T-cell (primary cell): ENCODE data around the gene BAHD1. TPM values are rescaled to one million over a fixed set of nuclear protein-coding genes. Genes with fewer than 3 reads are reported as not detected.
A peak's percentile ranks its signal among the peaks of the same experiment; 100 is the strongest.

Source experiments
- ATAC-seq, 4 experiments: fragments of 200-7000 bp in 3 of 4; fragments of 150-1000 bp in 1 of 4; cut with Tn5 transposase; replicated peaks in 1 of 4; 1 replicate in 3 of 4; 2 replicates in 1 of 4; pipeline ENCODE4 v1.10.0; 2021; ENCODE audit warnings: moderate library complexity in 3 of 4, mild to moderate bottlenecking in 2 of 4, moderate number of reproducible peaks in 1 of 4
- CTCF ChIA-PET, 2 donors: fragments of 300-600 bp; sonication (Branson Sonifier 250); formaldehyde crosslinking; loops; one replicate each; lab custom pipeline; 2022; ENCODE audit warnings: antibody characterized with exemption in 2 of 2; lab: Charles Lee
- POLR2A ChIA-PET, 2 donors: fragments of 300-600 bp; sonication (Branson Sonifier 250); formaldehyde crosslinking; loops; one replicate each; lab custom pipeline; 2022; ENCODE audit warnings: antibody characterized with exemption in 2 of 2; lab: Charles Lee
- DNase-seq, 35 experiments: peaks; one replicate each; pipeline versions ENCODE4 v3.0.0 to v3.0.0-alpha.2; 2013 to 2023
- H3K27ac ChIP-seq: one replicate; pipeline ENCODE4 v1.5.1; 2013; ENCODE audit warnings: low read length
- H3K27me3 ChIP-seq, 2 experiments: replicated peaks in 1 of 2; 1 replicate in 1 of 2; 2 replicates in 1 of 2; pipeline versions ENCODE4 v1.6.1 to v1.7.0; 2013; ENCODE audit warnings: low read length in 1 of 2, mixed read lengths in 1 of 2; ENCODE audit not compliant: control insufficient read depth in 2 of 2, insufficient read depth in 2 of 2; ENCODE audit errors: extremely low read depth in 1 of 2
- H3K36me3 ChIP-seq, 2 donors: 1 replicate in 1 of 2; 2 replicates in 1 of 2; pipeline versions ENCODE4 v1.6.1 to v1.7.0; 2013; ENCODE audit warnings: low read length in 1 of 2; ENCODE audit not compliant: control insufficient read depth in 2 of 2, insufficient read depth in 1 of 2; ENCODE audit errors: extremely low read depth in 1 of 2
- H3K4me1 ChIP-seq, 2 experiments: 1 replicate in 1 of 2; 2 replicates in 1 of 2; pipeline versions ENCODE4 v1.6.1 to v1.7.0; 2013; ENCODE audit warnings: low read length in 2 of 2, mixed read lengths in 1 of 2; ENCODE audit not compliant: insufficient read depth in 2 of 2, control insufficient read depth in 1 of 2; ENCODE audit errors: extremely low read depth in 1 of 2
- H3K4me3 ChIP-seq, 2 donors: 1 replicate in 1 of 2; 2 replicates in 1 of 2; pipeline versions ENCODE4 v1.5.1 to v1.7.0; 2013; ENCODE audit warnings: mild to moderate bottlenecking in 2 of 2, low read length in 1 of 2, moderate library complexity in 1 of 2; ENCODE audit not compliant: control insufficient read depth in 1 of 2; ENCODE audit errors: extremely low read depth in 1 of 2
- H3K9me3 ChIP-seq: 2 replicates; pipeline ENCODE4 v1.7.0; 2013
- H3K27ac Mint-ChIP-seq, 2 donors: one replicate each; pipeline ENCODE4 v1.8.0; 2020 to 2021; ENCODE audit warnings: mild to moderate bottlenecking in 2 of 2, mixed read lengths in 2 of 2
- H3K27me3 Mint-ChIP-seq, 2 donors: one replicate each; pipeline ENCODE4 v1.8.0; 2021 to 2022; ENCODE audit warnings: mixed read lengths in 2 of 2
- H3K36me3 Mint-ChIP-seq: one replicate; pipeline ENCODE4 v1.8.0; 2021; ENCODE audit warnings: mixed read lengths
- H3K4me1 Mint-ChIP-seq, 3 donors: one replicate each; pipeline ENCODE4 v1.8.0; 2020 to 2022; ENCODE audit warnings: mixed read lengths in 3 of 3, mild to moderate bottlenecking in 1 of 3
- H3K4me3 Mint-ChIP-seq, 3 donors: one replicate each; pipeline ENCODE4 v1.8.0; 2020 to 2022; ENCODE audit warnings: mild to moderate bottlenecking in 3 of 3, mixed read lengths in 3 of 3, moderate library complexity in 3 of 3
- H3K9me3 Mint-ChIP-seq, 3 donors: one replicate each; pipeline ENCODE4 v1.8.0; 2020 to 2022; ENCODE audit warnings: mixed read lengths in 3 of 3
- WGBS: methylation state at CpG from one replicate; pipeline ENCODE4 v1.1.5; 2013; ENCODE audit warnings: missing lambda C conversion rate; ENCODE audit not compliant: insufficient coverage; 5-methylcytosine and 5-hydroxymethylcytosine counted together
- total RNA-seq, 35 experiments: library from RNA in 6 of 35; stranded (reverse) in 6 of 35; fragments of 120-200 nt in 1 of 35; gene quantifications; one replicate each; pipeline versions ENCODE4 v1.2.1 to v1.2.4 and lab custom pipeline; 2013 to 2026

The BAHD1 gene
- total RNA-seq, 5 donors from 2014 or later (not counting 1 experiment from before 2014, with no cell fraction given) = 31.1 to 50.9 (median 48.1) TPM

- no peak for DNase-seq
- WGBS = 100% methylated on average over 1 of the region's 2 CpGs
- Histone ChIP-seq H3K36me3 (no peaks in the 10 kb centered on the region), H3K9me3 (no peaks in the 10 kb centered on the region), H3K4me1 (peaks cover 0 to 14% of the 10 kb centered on the region in 2 experiments), H3K4me3 (no peak overlapping the region), H3K27ac (no peak overlapping the region), H3K27me3 (peaks cover 13 to 62% of the 10 kb centered on the region in 2 experiments)
- no peak for ATAC-seq
- Mint-ChIP-seq H3K4me1 (peaks cover 16 to 25% (median 21%) of the 10 kb centered on the region in 3 donors), H3K36me3 (no peaks in the 10 kb centered on the region), H3K27me3 (peaks cover 45 to 54% of the 10 kb centered on the region in 2 donors), H3K4me3 (peak overlapping the region; percentile 40 to 78 (median 53)), H3K27ac (no peak overlapping the region), H3K9me3 (no peaks in the 10 kb centered on the region)
- ChIA-PET POLR2A (interaction anchor here in 1 of 2 donors (0.6 kb wide), 2 partner anchors 113 to 276 kb away, joined by 3 to 4 read pairs; no protein-coding TSS in a partner anchor), CTCF (no interaction called here)
Measured at GRCh38 chr15:40512440-40512839, 71.7 kb downstream of the BAHD1 start.

GRCh38 chr15:40513609-40514008, 72.9 kb downstream of the BAHD1 start:
- H3K4me1 ChIP-seq = peaks cover 0 to 13% of the 10 kb centered on the region in 2 experiments
- ATAC-seq (no peak), DNase-seq (no peak)
- no peak overlapping the region for H3K4me3 ChIP-seq
- no peaks in the 10 kb centered on the region for H3K9me3 Mint-ChIP-seq
- H3K27ac Mint-ChIP-seq = no peak overlapping the region
- POLR2A ChIA-PET = no interaction called here
- peaks cover 34 to 44% of the 10 kb centered on the region in 2 donors for H3K27me3 Mint-ChIP-seq
- H3K36me3 ChIP-seq = no peaks in the 10 kb centered on the region
- no peak overlapping the region for H3K4me3 Mint-ChIP-seq
- 94% methylated on average over 3 of the region's 5 CpGs for WGBS
- H3K4me1 Mint-ChIP-seq = peaks cover 16 to 22% (median 21%) of the 10 kb centered on the region in 3 donors
- no peaks in the 10 kb centered on the region for H3K36me3 Mint-ChIP-seq
- H3K27ac ChIP-seq = no peak overlapping the region
- peaks cover 10 to 55% of the 10 kb centered on the region in 2 experiments for H3K27me3 ChIP-seq
- H3K9me3 ChIP-seq = no peaks in the 10 kb centered on the region
- CTCF ChIA-PET = no interaction called here

- peaks cover 10 to 17% (median 11%) of the 10 kb centered on the region in 3 donors for H3K4me1 Mint-ChIP-seq
- H3K4me3 ChIP-seq = no peak overlapping the region
- H3K27ac Mint-ChIP-seq = no peak overlapping the region
- no peaks in the 10 kb centered on the region for H3K9me3 Mint-ChIP-seq
- H3K27me3 Mint-ChIP-seq = peaks cover 22 to 28% of the 10 kb centered on the region in 2 donors
- H3K36me3 Mint-ChIP-seq = no peaks in the 10 kb centered on the region
- ChIA-PET POLR2A (no interaction called here), CTCF (no interaction called here)
- H3K36me3 ChIP-seq = no peaks in the 10 kb centered on the region
- H3K27ac ChIP-seq = no peak overlapping the region
- H3K9me3 ChIP-seq = no peaks in the 10 kb centered on the region
- no peak overlapping the region for H3K4me3 Mint-ChIP-seq
- H3K27me3 ChIP-seq = peaks cover 0 to 36% of the 10 kb centered on the region in 2 experiments
- DNase-seq = no peak
- ATAC-seq = no peak
- WGBS = no CpG with 5 or more reads among the region's 2 CpGs
- peaks cover 0 to 7% of the 10 kb centered on the region in 2 experiments for H3K4me1 ChIP-seq
Measured at GRCh38 chr15:40516322-40516721, 75.6 kb downstream of the BAHD1 start.

Other genes with a start within 250 kb of the BAHD1 start
- gene PAK6, start 201.9 kb upstream of the BAHD1 start, total RNA-seq = 1 to 10 TPM in 2 of 5 donors, under 1 TPM in 1, not detected in 2; 0.28 to 2.1 (median 1.4) TPM
- gene ANKRD63, start 157.9 kb upstream of the BAHD1 start, total RNA-seq = under 1 TPM in 2 of 5 donors, not detected in 3; 0.23 to 0.38 TPM
- 100 to 1,000 TPM; 242 to 293 (median 245) TPM for gene PLCB2, start 133.0 kb upstream of the BAHD1 start, total RNA-seq
- 10 to 100 TPM in 1 of 5 donors, 1 to 10 TPM in 4; 5.5 to 10.9 (median 6.4) TPM for gene INAFM2, start 117.3 kb upstream of the BAHD1 start, total RNA-seq
- 1 to 10 TPM in 4 of 5 donors, under 1 TPM in 1; 0.80 to 2.2 (median 1.7) TPM for gene CCDC9B, start 100.0 kb upstream of the BAHD1 start, total RNA-seq
- gene PHGR1, start 89.9 kb upstream of the BAHD1 start, total RNA-seq = under 1 TPM in 1 of 5 donors, not detected in 4; 0.70 TPM
- gene DISP2, start 82.7 kb upstream of the BAHD1 start, total RNA-seq = 1 to 10 TPM in 1 of 5 donors, under 1 TPM in 4; 0.03 to 1.4 (median 0.18) TPM
- 1 to 10 TPM; 3.8 to 8.0 (median 6.2) TPM for gene KNSTRN, start 58.2 kb upstream of the BAHD1 start, total RNA-seq
- 10 to 100 TPM; 52.3 to 89.8 (median 81.4) TPM for gene IVD, start 35.2 kb upstream of the BAHD1 start, total RNA-seq
- 10 to 100 TPM in 2 of 5 donors, 1 to 10 TPM in 3; 5.8 to 13.3 (median 9.9) TPM for gene CHST14, start 30.0 kb downstream of the BAHD1 start, total RNA-seq
- 10 to 100 TPM; 19.9 to 31.5 (median 27.2) TPM for gene CCDC32, start 124.1 kb downstream of the BAHD1 start, total RNA-seq
- 10 to 100 TPM; 17.4 to 24.7 (median 18.9) TPM for gene RPUSD2, start 128.3 kb downstream of the BAHD1 start, total RNA-seq
- 1 to 10 TPM in 4 of 5 donors, under 1 TPM in 1; 0.55 to 3.8 (median 1.7) TPM for gene KNL1, start 153.3 kb downstream of the BAHD1 start, total RNA-seq